ENCODE measurements around the gene WDR64. TPM values are rescaled to one million over a fixed set of nuclear protein-coding genes. Genes with fewer than 3 reads are reported as not detected.

WDR64 gene
- total RNA-seq, 1 donor from 2014 or later = not detected

DNA sequence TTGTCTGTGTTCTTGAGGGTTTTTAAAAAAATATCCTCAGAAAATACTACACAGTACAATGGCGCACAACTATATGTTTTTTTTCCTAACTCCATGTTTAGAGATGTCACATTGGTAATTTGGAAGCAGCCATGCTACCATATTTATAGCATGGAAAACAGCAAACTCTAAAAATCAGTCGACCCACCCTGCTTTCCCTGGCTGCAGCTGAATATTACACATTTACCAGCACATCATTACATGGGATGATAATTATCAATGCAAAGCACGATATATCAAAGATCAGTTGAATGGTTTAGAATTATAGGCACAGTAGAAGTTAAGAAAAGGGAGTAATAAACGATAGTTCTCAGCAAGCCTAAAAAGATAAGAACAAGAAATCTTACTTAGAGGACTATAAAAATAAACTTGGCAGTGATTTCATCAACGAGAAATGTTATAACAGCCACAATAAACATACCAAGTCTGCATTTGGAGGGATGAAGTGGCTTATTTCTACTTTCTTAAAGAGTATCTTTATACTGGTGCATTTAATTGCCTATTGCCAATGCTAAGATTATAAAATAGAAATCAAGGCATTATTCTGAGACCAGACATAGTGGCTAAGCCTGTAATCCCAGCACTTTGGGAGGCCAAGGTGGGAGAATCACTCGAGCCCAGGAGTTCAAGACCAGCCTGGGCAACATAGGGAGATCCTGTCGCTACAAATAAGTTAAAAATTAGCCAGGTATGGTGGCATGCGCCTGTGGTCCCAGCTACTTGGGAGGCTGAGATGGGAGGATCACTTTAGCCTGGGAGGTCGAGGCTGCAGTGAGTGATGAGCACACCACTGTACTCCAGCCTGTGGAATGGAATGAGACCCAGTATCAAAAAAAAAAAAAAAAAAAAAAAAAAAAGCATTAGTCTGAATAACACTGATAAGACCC lies 43.4 kb downstream of the WDR64 start:
- no peaks in the 10 kb centered on the region for H3K36me3 ChIP-seq (ENCODE audit: control insufficient read depth, insufficient read depth, low read length)
- no peak for TF ChIP-seq CTCF (IDR thresholded peaks at IDR 0.05; ENCODE audit: insufficient read depth, low read length, poor library complexity, severe bottlenecking)
- H3K4me3 ChIP-seq (ENCODE audit: low read depth, low read length) = no peak overlapping the region
- DNase-seq (ENCODE audit: low read depth) = no peak
- H3K27me3 ChIP-seq (ENCODE audit: control insufficient read depth, insufficient read depth, low read length) = no peaks in the 10 kb centered on the region

- no peak for DNase-seq (ENCODE audit: low read depth)
- Histone ChIP-seq H3K36me3 (ENCODE audit: control insufficient read depth, insufficient read depth, low read length) (no peaks in the 10 kb centered on the region), H3K27me3 (ENCODE audit: control insufficient read depth, insufficient read depth, low read length) (no peaks in the 10 kb centered on the region), H3K4me3 (ENCODE audit: low read depth, low read length) (no peak overlapping the region)
- TF ChIP-seq CTCF (IDR thresholded peaks at IDR 0.05; ENCODE audit: insufficient read depth, low read length, poor library complexity, severe bottlenecking) = no peak
Measured at GRCh38 chr1:241696172-241696814, 44.2 kb downstream of the WDR64 start.

DNA sequence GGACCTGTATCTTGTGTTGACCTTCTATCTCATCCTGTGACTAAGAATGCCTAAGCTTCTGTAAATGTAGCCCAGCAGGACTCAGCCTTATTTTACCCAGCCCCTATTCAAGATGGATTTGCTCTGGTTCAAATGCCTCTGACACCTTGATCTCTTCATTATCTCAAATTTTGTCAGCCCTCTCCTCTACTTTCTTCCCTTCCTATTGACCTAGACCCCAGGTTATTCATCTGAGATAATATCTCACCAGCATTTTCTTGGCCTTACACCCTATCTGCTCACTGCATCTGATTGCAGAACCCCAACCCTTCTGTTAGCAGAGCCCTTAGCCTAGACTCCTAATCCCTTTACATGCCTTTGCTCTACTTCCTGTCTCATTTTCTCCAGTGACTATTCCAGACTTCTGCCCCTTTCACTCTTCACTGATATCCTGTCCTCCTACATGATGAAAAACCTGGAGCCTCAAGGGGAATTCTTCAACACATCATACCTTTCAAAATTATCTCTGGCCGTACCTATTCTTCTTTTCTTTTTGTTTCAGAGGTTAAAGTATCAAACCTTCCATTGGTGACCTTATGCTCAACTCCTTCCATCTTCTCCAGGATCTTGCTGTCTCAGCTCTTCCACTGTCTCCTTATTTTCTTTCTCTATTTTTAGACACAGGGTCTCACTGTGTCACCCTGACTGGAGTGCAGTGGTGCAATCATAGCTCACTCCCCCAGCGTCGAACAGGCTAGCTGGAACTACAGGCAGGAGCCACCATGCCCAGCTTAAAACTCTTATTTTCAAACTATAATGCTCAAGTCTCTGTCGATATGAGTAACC lies 44.9 kb downstream of the WDR64 start:
- no peak for TF ChIP-seq CTCF (IDR thresholded peaks at IDR 0.05; ENCODE audit: insufficient read depth, low read length, poor library complexity, severe bottlenecking)

DNA sequence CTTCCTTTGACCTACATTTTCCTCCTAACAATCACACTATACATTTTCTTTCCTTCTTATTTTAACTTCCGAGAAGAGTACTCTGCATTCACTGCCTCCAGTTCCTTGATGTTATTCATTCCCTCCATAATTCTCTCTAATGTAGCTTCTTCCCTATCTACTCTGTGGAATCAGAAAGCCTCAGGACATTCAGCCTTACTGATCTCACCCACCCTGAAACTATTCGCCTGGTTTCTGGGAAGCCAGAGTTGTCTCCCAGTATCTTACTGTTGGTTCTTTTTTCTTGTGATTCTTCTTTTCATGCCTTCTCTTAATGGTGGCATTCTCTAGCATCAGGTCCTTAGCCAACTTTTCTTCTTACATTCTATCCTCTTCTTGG lies 45.5 kb downstream of the WDR64 start:
- Histone ChIP-seq H3K36me3 (ENCODE audit: control insufficient read depth, insufficient read depth, low read length) (no peaks in the 10 kb centered on the region), H3K27me3 (ENCODE audit: control insufficient read depth, insufficient read depth, low read length) (no peaks in the 10 kb centered on the region), H3K4me3 (ENCODE audit: low read depth, low read length) (no peak overlapping the region)
- no peak for DNase-seq (ENCODE audit: low read depth)
- TF ChIP-seq CTCF (IDR thresholded peaks at IDR 0.05; ENCODE audit: insufficient read depth, low read length, poor library complexity, severe bottlenecking) = no peak

More for the DNA sequence above, 44.9 kb downstream of the WDR64 start:
- H3K27me3 ChIP-seq (ENCODE audit: control insufficient read depth, insufficient read depth, low read length) = no peaks in the 10 kb centered on the region
- DNase-seq (ENCODE audit: low read depth) = no peak
- H3K36me3 ChIP-seq (ENCODE audit: control insufficient read depth, insufficient read depth, low read length) = no peaks in the 10 kb centered on the region
- no peak overlapping the region for H3K4me3 ChIP-seq (ENCODE audit: low read depth, low read length)

- H3K27me3 ChIP-seq (ENCODE audit: control insufficient read depth, insufficient read depth, low read length) = no peaks in the 10 kb centered on the region
- DNase-seq (ENCODE audit: low read depth) = no peak
- TF ChIP-seq CTCF (IDR thresholded peaks at IDR 0.05; ENCODE audit: insufficient read depth, low read length, poor library complexity, severe bottlenecking) = no peak
- H3K36me3 ChIP-seq (ENCODE audit: control insufficient read depth, insufficient read depth, low read length) = no peaks in the 10 kb centered on the region
- no peak overlapping the region for H3K4me3 ChIP-seq (ENCODE audit: low read depth, low read length)
Measured at GRCh38 chr1:241698177-241698576, 46.1 kb downstream of the WDR64 start.
